ENCODE data around the gene ARHGAP45. TPM values are rescaled to one million over a fixed set of nuclear protein-coding genes. Genes with fewer than 3 reads are reported as not detected.

The ARHGAP45 gene
- total and polyA plus RNA-seq, 9 of the 15 experiments (the other 6 are each of a cell fraction or from before 2014, with no cell fraction given): 0.08 to 22.1 (median 4.2) TPM

DNA sequence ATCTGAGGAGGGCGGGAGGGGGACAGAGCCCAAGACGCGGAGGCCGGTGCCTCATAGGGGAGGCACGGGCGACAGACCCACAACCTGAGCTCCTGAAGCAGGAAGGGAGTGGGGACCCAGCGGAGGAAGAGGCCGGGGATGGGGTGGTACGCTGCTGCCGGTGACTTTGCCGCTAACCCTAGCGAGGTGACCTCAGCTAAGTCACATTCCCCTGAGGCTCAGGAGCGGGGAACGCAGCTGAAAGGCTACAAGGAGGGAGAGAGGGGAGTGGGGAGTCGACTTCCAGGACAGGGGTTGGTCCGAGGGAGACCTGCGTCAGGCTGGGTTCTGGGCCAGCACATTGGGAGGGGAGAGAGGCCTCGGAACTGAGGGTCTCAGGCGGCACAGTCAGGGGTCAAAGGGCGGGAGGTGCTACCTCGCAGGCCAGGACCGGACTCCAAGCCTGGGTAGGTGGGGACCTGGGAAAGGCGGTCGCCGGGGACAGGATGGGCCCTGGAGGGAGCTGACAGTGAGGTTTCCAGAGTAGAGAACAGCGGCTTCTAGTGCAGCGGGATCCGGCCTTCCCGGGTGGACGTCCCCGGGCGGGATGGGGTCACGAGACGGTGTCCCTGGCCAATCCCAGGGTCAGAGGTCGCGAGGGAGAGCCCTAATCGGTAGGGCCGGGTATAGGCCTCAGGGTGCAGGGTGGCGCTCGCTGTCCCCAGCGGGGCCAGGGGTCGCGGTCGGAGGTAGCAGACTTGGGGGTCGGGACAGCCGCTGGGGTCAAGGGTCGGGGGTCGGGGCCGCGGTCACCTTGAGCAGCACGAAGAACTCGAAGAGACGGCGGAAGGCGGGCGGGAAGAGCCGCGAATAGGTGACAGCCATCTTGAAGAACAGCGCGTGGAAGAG lies 46.7 kb upstream of the ARHGAP45 start (continued):
- no peak for TF ChIP-seq SMARCA4 (IDR thresholded peaks at IDR 0.05)
- no peak for TF ChIP-seq MAZ (CRISPR knock-in tag; conservative IDR thresholded peaks at IDR 0.05 in 1 of 2, IDR thresholded peaks at IDR 0.05 in 1 of 2)
- peak; percentile 42; the same call in 1 of the 2 replicates for TF ChIP-seq NCOR1 (IDR thresholded peaks at IDR 0.05)
- TF ChIP-seq OTX1 (CRISPR knock-in tag; IDR thresholded peaks at IDR 0.05): no peak
- TF ChIP-seq CBX1 (IDR thresholded peaks at IDR 0.05; ENCODE audit: low read depth): no peak
- peak; percentile 77 for TF ChIP-seq CHD1 (IDR thresholded peaks at IDR 0.05; ENCODE audit: low read length)
- no peak for TF ChIP-seq ZNF444 (CRISPR knock-in tag; IDR thresholded peaks at IDR 0.05)
- TF ChIP-seq HMBOX1 (IDR thresholded peaks at IDR 0.05): no peak
- TF ChIP-seq NR2F6 (CRISPR knock-in tag; IDR thresholded peaks at IDR 0.05): no peak
- TF ChIP-seq, protein P1, sequence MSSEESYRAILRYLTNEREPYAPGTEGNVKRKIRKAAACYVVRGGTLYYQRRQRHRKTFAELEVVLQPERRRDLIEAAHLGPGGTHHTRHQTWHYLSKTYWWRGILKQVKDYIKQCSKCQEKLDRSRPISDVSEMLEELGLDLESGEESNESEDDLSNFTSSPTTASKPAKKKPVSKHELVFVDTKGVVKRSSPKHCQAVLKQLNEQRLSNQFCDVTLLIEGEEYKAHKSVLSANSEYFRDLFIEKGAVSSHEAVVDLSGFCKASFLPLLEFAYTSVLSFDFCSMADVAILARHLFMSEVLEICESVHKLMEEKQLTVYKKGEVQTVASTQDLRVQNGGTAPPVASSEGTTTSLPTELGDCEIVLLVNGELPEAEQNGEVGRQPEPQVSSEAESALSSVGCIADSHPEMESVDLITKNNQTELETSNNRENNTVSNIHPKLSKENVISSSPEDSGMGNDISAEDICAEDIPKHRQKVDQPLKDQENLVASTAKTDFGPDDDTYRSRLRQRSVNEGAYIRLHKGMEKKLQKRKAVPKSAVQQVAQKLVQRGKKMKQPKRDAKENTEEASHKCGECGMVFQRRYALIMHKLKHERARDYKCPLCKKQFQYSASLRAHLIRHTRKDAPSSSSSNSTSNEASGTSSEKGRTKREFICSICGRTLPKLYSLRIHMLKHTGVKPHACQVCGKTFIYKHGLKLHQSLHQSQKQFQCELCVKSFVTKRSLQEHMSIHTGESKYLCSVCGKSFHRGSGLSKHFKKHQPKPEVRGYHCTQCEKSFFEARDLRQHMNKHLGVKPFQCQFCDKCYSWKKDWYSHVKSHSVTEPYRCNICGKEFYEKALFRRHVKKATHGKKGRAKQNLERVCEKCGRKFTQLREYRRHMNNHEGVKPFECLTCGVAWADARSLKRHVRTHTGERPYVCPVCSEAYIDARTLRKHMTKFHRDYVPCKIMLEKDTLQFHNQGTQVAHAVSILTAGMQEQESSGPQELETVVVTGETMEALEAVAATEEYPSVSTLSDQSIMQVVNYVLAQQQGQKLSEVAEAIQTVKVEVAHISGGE (CRISPR knock-in tag; IDR thresholded peaks at IDR 0.05): no peak
- TF ChIP-seq, protein P2, sequence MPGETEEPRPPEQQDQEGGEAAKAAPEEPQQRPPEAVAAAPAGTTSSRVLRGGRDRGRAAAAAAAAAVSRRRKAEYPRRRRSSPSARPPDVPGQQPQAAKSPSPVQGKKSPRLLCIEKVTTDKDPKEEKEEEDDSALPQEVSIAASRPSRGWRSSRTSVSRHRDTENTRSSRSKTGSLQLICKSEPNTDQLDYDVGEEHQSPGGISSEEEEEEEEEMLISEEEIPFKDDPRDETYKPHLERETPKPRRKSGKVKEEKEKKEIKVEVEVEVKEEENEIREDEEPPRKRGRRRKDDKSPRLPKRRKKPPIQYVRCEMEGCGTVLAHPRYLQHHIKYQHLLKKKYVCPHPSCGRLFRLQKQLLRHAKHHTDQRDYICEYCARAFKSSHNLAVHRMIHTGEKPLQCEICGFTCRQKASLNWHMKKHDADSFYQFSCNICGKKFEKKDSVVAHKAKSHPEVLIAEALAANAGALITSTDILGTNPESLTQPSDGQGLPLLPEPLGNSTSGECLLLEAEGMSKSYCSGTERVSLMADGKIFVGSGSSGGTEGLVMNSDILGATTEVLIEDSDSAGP (CRISPR knock-in tag; IDR thresholded peaks at IDR 0.05): no peak
- 0 out of 2 replicates have a peak, but pooled peaks have one; percentile 20 for TF ChIP-seq NKRF (IDR thresholded peaks at IDR 0.05; ENCODE audit: borderline replicate concordance)
- no peak for TF ChIP-seq RB1 (IDR thresholded peaks at IDR 0.05; ENCODE audit: low read depth)
- TF ChIP-seq KDM5B (IDR thresholded peaks at IDR 0.05; ENCODE audit: insufficient replicate concordance, low read depth, low read length): peak; percentile 56
- TF ChIP-seq MTA2 (IDR thresholded peaks at IDR 0.05; ENCODE audit: low read depth): 0 out of 2 replicates have a peak, but pooled peaks have one; percentile 6
- no peak for TF ChIP-seq MEF2A (IDR thresholded peaks at IDR 0.05; ENCODE audit: control insufficient read depth, low read depth, low read length)
